Measurements from ENCODE around the gene HOXB2. TPM values are rescaled to one million over a fixed set of nuclear protein-coding genes. Genes with fewer than 3 reads are reported as not detected.
A peak's percentile ranks its signal among the peaks of the same experiment; 100 is the strongest.

The HOXB2 gene
- total RNA-seq, 3 donors from 2014 or later (not counting 1 experiment from before 2014, with no cell fraction given) = 21.6 to 30.5 (median 24.7) TPM

GRCh38 chr17:48586355-48587258 lies 41.7 kb upstream of the HOXB2 start:
- Mint-ChIP-seq H3K4me3 (peak overlapping the region; percentile 97), H3K9me3 (no peaks in the 10 kb centered on the region), H3K27me3 (ENCODE audit: low read depth in 2 of 2) (peaks cover 71 to 80% of the 10 kb centered on the region in 2 donors), H3K27ac (peak overlapping the region; percentile 83 to 92), H3K4me1 (peaks cover 29 to 44% of the 10 kb centered on the region in 2 donors), H3K36me3 (no peaks in the 10 kb centered on the region)
- Histone ChIP-seq H3K27ac (ENCODE audit: low read length) (no peak overlapping the region), H3K4me1 (ENCODE audit: control insufficient read depth, insufficient read depth, low read length) (peaks cover 27% of the 10 kb centered on the region), H3K27me3 (ENCODE audit: control insufficient read depth, insufficient read depth, low read length) (peaks cover 47% of the 10 kb centered on the region), H3K36me3 (ENCODE audit: control insufficient read depth, insufficient read depth, low read length) (no peaks in the 10 kb centered on the region), H3K4me3 (ENCODE audit: low read length) (peak overlapping the region; percentile 52), H3K9me3 (ENCODE audit: control insufficient read depth, insufficient read depth, low read length) (no peaks in the 10 kb centered on the region)
- 2% methylated on average over 21 of the region's 34 CpGs for WGBS (ENCODE audit: insufficient coverage)
- ATAC-seq (peak in 2 of 3 donors; percentile 47), DNase-seq (peak; percentile 56 to 60)
- intact Hi-C loops (cut with micrococcal nuclease) = no loop called here
- no peak for TF ChIP-seq CTCF (IDR thresholded peaks at IDR 0.05)

DNA sequence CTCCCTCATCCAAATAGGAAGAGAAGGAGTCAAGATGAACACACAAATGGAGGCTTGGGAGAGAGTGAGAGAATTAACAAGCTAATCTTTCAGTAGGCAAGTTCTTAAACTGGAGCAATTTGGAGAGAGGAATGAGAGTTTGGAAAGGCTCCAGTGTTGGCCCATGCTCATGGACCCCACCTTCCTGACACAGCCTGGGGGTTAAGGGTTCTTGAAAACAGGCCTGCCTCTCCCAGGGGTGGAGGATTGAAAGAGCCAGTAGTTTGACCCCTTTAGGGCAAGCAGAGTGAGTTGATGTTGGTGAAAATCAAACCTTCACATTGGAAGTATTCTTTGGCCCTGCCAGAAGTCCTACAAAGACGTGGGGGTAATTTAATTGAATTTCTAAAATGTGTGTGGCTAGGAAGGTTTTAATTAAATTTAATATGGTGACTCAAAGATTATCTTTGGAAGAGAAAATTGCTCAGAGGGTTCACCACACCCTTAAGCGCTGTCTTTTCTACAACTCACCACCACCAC lies 39.4 kb upstream of the HOXB2 start:
- H3K27ac ChIP-seq (ENCODE audit: low read length) = no peak overlapping the region
- peak in 1 of 2 donors; percentile 5 for DNase-seq
- H3K27me3 Mint-ChIP-seq (ENCODE audit: low read depth in 2 of 2) = peaks cover 68 to 83% of the 10 kb centered on the region in 2 donors
- H3K27me3 ChIP-seq (ENCODE audit: control insufficient read depth, insufficient read depth, low read length) = peaks cover 59% of the 10 kb centered on the region
- peaks cover 33% of the 10 kb centered on the region for H3K4me1 ChIP-seq (ENCODE audit: control insufficient read depth, insufficient read depth, low read length)
- 83% methylated on average over 2 of the region's 2 CpGs for WGBS (ENCODE audit: insufficient coverage)
- no peaks in the 10 kb centered on the region for H3K36me3 Mint-ChIP-seq
- no peaks in the 10 kb centered on the region for H3K36me3 ChIP-seq (ENCODE audit: control insufficient read depth, insufficient read depth, low read length)
- peak overlapping the region; percentile 32 for H3K4me3 Mint-ChIP-seq
- H3K9me3 Mint-ChIP-seq = no peaks in the 10 kb centered on the region
- intact Hi-C loops (cut with micrococcal nuclease) = no loop called here
- H3K27ac Mint-ChIP-seq = peak overlapping the region in 1 of 2 donors; percentile 92
- H3K4me1 Mint-ChIP-seq = peaks cover 40 to 54% of the 10 kb centered on the region in 2 donors
- H3K9me3 ChIP-seq (ENCODE audit: control insufficient read depth, insufficient read depth, low read length) = no peaks in the 10 kb centered on the region
- no peak for ATAC-seq
- no peak for TF ChIP-seq CTCF (IDR thresholded peaks at IDR 0.05)
- H3K4me3 ChIP-seq (ENCODE audit: low read length) = no peak overlapping the region

- no peak for DNase-seq
- H3K4me3 Mint-ChIP-seq = peak overlapping the region; percentile 32
- Histone ChIP-seq H3K4me3 (ENCODE audit: low read length) (no peak overlapping the region), H3K4me1 (ENCODE audit: control insufficient read depth, insufficient read depth, low read length) (peaks cover 39% of the 10 kb centered on the region), H3K9me3 (ENCODE audit: control insufficient read depth, insufficient read depth, low read length) (no peaks in the 10 kb centered on the region), H3K36me3 (ENCODE audit: control insufficient read depth, insufficient read depth, low read length) (no peaks in the 10 kb centered on the region), H3K27ac (ENCODE audit: low read length) (no peak overlapping the region), H3K27me3 (ENCODE audit: control insufficient read depth, insufficient read depth, low read length) (peaks cover 56% of the 10 kb centered on the region)
- H3K9me3 Mint-ChIP-seq = no peaks in the 10 kb centered on the region
- peaks cover 45 to 59% of the 10 kb centered on the region in 2 donors for H3K4me1 Mint-ChIP-seq
- intact Hi-C loops (cut with micrococcal nuclease) = no loop called here
- peaks cover 72 to 86% of the 10 kb centered on the region in 2 donors for H3K27me3 Mint-ChIP-seq (ENCODE audit: low read depth in 2 of 2)
- H3K27ac Mint-ChIP-seq = no peak overlapping the region
- ATAC-seq = no peak
- WGBS (ENCODE audit: insufficient coverage) = no CpG with 5 or more reads among the region's 3 CpGs
- no peaks in the 10 kb centered on the region for H3K36me3 Mint-ChIP-seq
- TF ChIP-seq CTCF (IDR thresholded peaks at IDR 0.05) = no peak
Measured at GRCh38 chr17:48583708-48584222, 38.9 kb upstream of the HOXB2 start.
